Fibroblast of the aortic adventitia (primary cell): ENCODE data around the gene WASL. TPM values are rescaled to one million over a fixed set of nuclear protein-coding genes. Genes with fewer than 3 reads are reported as not detected.

Experiments used
- DNase-seq: peaks from one replicate; pipeline ENCODE4 v3.0.0-alpha.2; 2010; ENCODE audit warnings: low read depth
- H3K4me3 ChIP-seq: 2 replicates; pipeline ENCODE4 v1.5.1; 2011; ENCODE audit warnings: low read depth, mild to moderate bottlenecking, control low read depth, low read length, moderate library complexity
- CTCF ChIP-seq: IDR thresholded peaks from 2 replicates; pipeline ENCODE4 v1.5.1; 2011; ENCODE audit warnings: mild to moderate bottlenecking, low read length, control low read depth, inconsistent platforms; ENCODE audit not compliant: insufficient read depth
- total RNA-seq: library from RNA; depleted of rRNA; stranded (reverse); fragments of >200 nt; gene quantifications from 2 replicates; pipeline ENCODE4 v1.2.3, GENCODE V29; 2012; ENCODE audit warnings: low replicate concordance

Gene WASL
- total RNA-seq, 1 donor, result 31.9 TPM

GRCh38 chr7:123660514-123661354 lies 88.1 kb downstream of the WASL start:
- H3K4me3 ChIP-seq, result no peak overlapping the region
- DNase-seq, result no peak
- TF ChIP-seq CTCF, result no peak

GRCh38 chr7:123658023-123658422 lies 90.8 kb downstream of the WASL start:
- DNase-seq, result no peak
- H3K4me3 ChIP-seq, result no peak overlapping the region
- no peak for TF ChIP-seq CTCF

GRCh38 chr7:123657304-123657685 lies 91.5 kb downstream of the WASL start:
- no peak overlapping the region for H3K4me3 ChIP-seq
- no peak for DNase-seq
- TF ChIP-seq CTCF, result no peak

- no peak for TF ChIP-seq CTCF
- no peak overlapping the region for H3K4me3 ChIP-seq
- no peak for DNase-seq
Observed at GRCh38 chr7:123656544-123657303, 92.1 kb downstream of the WASL start.

- no peak for DNase-seq
- no peak for TF ChIP-seq CTCF
- H3K4me3 ChIP-seq, result no peak within 1 kb of the TSS
Observed at GRCh38 chr7:123655614-123656013, 93.2 kb downstream of the WASL start, which contains the start of gene LMOD2. Gene LMOD2, plus strand, starts transcription at chr7:123655866. Its CDS starts 98 bp downstream, at chr7:123655964.

- H3K4me3 ChIP-seq, result no peak overlapping the region
- no peak for TF ChIP-seq CTCF
- DNase-seq, result no peak
Observed at GRCh38 chr7:123653162-123653561, 95.6 kb downstream of the WASL start.
